HG02885 (cell line): ENCODE data around the gene ERBB4.

Source experiments
- ATAC-seq: cut with Tn5 transposase; IDR thresholded peaks from one replicate; pipeline ENCODE4 v1.9.1; 2021; ENCODE audit warnings: mild to moderate bottlenecking; ENCODE audit not compliant: unreplicated experiment, poor library complexity

The ERBB4 gene

DNA sequence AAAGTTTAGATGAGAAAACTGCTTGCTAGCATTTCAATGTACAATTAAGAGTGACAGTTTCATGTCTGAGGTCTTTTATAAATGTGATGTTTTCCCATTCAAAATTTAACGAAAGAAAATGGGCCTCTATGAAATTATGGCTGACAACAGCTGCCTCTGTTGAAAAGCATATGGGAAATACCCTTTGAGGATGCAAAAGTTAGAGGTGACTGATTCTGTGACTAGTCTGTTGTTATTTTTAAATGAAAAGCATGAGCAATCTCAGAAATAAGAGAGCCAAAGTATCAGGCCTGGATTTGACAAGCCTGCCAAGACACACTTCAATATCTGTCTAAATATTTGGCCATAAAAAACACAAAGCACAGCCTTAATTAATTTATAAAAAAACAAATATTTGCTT, 580.8 kb downstream of the ERBB4 start:
- peak; percentile 97 for ATAC-seq

DNA sequence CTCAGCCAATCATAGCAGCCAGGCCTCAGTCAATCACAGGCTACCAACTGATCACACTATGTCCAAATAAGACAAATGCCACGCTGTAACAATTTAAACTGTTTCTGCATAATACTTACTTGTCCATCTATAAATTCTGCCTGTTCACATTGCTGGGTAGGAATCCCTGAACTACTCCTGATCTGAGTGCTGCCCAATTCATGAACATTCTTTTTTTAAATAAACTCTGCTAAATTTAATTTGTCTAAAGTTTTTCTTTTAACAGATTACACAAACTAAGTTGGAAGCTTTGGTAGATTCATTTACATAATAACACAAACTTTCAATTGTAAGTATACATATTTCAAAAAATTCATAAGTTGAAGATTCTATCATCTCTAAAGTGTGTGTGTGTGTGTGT, 583.0 kb downstream of the ERBB4 start:
- no peak for ATAC-seq

DNA sequence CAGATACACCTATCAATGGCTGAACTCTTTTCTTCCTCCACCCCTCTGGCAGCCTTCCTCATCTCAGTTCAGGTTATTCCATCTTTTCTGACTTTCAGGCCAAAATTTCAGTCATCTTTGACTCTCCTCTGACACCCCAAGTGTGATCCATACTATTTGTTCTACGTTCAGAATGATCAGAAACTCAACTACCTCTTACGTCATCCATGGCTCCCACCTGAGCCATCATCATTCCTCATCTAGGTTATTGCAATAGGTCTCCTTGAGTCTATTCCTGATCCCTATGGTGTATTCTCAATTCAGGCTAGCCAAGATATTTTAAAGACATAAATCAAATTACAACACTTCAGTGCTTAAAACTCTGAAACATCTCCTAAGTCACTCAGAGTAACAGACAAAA, 589.7 kb downstream of the ERBB4 start:
- ATAC-seq = no peak

DNA sequence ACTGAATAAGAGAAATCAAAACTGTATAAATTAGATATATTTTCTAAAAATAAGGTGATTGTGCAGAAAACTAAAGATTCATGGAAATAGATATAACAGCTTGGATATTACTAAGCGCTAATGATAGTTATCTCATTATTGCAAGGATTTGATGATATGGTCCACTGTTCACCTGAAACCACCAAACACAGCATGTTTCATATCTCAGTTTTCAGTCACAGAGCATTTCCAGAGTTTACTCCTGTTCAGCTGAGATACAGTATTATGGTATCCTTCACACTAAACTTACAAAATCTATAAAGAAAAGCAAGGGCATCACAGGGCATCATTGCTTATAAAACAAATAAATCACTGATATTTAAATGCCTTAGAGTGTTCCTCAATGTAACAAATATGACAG, 591.6 kb downstream of the ERBB4 start:
- ATAC-seq = peak; percentile 59

DNA sequence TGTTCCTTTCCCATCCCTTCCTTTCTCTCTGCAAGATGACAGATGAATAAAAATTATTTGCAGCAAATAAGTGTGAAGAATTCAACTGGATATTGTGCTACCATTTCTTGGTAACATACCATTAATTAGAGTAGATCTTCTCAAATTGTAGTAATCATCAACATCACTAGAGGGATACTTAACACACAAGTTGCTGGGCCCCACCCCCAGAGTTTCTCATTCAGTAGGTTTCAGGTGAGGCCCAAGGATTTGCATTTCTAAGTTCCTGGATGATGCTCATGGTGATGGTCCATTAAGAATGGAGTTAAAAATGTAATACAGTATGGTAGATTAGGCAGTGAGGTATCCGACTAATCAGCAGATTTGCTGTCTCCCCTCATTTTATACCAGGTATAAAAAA, 594.0 kb downstream of the ERBB4 start:
- peak; percentile 76 for ATAC-seq

DNA sequence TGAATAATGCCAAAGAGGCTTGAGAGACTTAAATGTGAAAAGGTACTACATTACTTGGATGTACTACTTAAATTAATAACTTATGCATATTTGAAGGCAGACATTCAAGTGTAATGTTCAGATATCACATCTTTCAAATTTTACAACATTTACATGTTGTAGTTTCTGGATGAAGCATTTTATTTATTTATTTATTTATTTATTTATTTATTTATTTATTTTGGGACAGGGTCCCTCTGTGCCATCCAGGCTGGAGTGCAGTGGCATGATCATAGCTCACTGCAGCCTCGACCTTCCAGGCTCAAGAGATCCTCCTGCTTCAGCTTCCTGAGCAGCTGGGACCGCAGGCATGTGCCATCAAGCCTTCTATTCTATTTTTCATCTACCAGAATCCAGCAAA, 596.4 kb downstream of the ERBB4 start:
- ATAC-seq = no peak

DNA sequence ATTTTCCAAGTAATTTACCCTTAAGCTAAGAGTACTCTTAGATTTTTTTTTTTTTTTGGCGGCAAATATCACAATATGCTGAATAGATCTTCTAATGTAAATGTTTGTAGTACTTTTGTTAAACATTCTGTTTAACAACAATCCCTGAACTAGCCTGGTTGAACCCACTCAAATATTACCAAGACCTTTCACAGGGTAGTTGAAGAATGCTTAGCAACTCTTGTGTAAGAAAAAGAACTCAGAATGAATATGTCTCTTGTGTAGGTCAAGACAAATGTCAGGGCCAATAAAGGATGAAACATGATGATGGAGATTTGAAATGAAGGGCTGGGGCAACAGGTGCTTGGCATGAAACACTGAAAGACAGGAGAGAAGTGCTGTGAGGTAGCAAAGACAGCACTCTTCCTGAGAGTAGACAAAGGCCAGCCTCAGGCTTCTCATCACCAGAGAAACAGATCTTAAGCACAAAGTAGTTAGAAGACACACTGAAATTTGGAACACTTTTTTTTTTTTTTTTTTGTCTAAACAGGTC, 597.3 kb downstream of the ERBB4 start:
- ATAC-seq = no peak

DNA sequence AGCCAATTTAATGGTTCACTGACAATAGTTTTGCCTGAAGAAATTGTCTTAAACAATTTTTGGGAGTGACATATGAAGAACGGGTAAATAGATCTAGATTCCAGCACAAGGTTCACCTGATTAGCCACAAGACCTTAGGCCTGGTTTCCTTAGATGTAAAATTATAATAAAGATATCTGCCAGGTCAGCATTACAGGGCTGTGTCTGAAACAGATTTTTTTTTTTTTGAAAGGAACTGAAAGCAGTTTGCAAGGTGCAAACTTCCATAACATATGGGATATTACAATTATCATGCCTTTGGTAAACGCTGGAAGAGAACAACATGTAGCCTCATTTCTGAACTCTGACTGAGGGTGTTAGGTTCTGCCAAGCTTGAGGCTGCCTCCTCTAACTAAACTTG, 599.4 kb downstream of the ERBB4 start:
- no peak for ATAC-seq

DNA sequence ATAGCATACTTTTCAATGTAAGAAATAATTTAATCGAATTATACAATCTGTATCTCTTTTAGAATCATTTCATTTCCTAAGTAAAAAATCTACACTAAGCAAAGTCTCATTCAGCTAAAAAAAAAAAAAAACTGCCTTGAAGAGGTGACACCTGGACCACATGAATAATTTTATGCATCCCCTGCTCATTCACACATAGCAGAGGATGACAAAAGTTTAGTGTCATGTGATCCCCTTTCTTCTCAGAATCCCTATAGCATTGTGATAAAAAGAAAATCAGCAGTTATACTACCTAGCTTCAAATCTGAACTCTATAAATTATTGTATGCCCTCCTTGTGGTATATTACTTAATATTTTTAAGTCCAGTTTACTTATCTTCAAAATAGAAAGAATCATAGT, 603.8 kb downstream of the ERBB4 start:
- no peak for ATAC-seq

DNA sequence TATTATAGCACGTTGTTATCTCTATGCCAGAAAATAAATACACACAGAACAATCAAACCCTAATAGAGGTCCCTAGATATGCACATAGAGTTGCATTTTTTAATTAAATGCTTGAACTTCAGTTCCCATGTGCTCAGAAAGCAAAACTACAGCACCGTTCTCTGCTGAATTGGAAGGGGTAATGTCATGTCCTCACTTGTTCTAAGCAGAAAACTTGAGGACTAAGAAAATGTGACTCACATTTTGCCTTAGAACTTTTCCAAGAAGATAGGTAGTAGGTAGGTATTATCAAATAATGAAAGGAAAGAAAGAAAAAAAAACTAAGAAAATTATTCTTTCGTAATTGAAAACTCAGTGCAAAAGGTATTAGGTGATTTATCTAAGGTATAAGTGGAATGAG, 607.3 kb downstream of the ERBB4 start:
- no peak for ATAC-seq

DNA sequence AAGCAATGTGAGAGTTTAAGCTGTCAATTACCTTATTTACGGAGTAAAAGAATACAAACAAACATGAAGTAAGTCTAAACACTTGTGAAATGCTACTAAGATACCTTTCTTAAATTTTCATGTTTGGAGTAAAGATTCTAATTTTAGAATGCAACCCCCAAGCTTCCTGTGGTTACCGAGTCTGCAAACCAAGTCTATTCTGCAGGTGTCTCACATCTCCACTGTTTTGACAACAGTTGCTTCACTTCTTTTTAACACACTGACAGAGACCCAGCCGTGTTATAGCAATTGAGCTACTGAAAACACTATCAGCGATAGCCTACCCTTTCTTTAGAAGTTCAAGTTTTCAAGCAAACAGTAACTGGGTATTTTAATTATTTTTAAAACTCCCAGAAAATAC, 608.3 kb downstream of the ERBB4 start:
- ATAC-seq = peak; percentile 91

DNA sequence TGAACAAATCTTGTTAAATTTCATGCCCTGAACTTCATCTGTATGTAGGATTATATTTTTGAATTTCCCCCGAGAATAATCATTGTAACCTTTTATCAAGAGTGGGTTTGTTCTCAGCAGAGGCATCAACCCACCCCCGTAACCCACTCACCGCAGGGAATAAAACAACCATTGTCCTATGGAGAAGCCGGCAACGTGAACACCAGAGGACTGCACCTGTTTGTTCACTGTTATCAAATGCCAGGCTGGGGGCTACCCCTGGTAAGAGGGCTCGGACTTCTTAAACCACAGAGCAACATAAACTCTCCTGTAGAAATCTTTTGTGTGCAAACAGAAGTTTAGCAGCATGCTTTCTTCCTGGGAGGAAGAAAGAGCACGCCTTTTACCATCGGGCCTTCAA, 610.4 kb downstream of the ERBB4 start:
- ATAC-seq = no peak

DNA sequence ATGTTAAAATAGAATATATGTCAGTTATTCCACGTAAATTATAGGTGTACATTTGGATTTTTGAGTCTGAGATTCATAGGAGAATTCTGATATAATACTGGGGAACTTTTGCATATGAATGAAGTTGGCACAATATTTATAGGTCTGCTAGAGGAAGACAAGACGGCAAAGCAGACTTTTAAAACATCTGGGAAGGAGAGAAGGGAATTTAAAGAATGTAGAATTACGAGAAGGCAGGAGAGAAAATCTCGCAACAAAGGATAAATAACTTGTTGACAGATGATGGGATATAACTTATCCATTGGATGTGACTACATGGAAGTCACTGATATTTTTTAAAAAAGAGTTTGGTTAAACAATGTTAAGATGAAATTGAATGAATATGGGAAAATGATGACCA, 615.6 kb downstream of the ERBB4 start:
- no peak for ATAC-seq

DNA sequence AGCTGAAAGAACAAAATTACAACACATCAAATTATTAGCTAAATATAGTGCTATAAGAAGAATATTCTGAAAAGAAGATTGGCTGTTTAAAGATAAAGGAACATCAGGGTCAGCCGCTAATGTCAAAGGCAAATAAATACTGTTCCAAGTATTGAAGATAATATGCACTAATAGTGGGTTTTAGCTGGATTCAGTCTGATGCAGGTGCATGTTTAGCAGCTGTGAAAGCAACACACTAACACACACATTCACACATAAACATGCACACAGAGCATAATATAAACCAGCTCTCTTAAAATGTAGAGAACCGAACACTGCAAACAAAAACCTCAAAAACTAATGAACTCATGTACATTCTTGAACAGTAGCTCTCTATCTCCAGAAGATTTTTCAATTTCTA, 634.6 kb downstream of the ERBB4 start:
- no peak for ATAC-seq

DNA sequence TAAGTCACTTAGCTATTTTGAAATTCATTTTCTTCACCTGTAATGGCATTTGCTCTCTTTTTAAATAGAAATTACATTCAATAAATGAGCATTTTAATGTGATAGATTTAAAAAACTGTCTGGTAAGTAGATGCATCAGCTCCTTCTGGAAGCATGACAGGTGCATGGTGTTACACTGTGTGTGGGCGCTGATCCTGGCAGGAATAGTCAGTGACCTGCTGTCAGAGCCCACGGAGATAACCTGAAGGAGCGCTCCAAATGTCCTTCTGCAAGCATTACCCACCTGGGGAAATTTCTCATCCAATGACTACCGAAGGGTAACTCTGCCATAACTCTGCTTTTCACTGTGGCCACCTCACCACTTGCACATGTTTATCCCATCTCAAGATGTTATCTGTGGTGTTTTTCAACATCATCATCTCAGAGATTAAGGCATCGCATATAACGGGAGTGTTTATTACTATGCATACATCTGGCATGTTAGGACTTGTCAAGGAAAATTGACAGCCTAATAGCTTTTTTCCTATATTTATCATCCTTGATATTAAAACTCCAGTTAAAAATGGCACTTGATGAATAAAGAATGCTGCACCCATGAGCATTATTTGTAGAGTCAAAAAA, 637.3 kb downstream of the ERBB4 start:
- ATAC-seq = no peak

DNA sequence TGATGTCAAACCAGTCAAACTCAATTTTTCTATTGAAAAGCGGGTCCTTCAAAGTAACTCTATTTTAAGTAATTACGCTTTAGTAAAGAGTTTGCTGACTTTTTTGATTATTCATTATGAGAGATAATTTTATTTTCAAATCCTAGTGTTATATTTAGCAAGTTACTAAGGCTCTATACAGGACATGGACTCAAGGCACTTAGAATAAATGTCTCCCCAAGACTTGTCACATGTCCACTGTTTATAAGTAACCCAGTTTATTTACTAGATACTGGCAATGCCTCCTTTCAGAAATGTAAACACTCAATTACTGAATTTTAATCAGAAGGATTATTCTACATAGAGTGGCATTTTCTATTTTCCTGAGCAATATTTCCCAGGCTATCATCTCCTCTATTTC, 638.1 kb downstream of the ERBB4 start:
- no peak for ATAC-seq

DNA sequence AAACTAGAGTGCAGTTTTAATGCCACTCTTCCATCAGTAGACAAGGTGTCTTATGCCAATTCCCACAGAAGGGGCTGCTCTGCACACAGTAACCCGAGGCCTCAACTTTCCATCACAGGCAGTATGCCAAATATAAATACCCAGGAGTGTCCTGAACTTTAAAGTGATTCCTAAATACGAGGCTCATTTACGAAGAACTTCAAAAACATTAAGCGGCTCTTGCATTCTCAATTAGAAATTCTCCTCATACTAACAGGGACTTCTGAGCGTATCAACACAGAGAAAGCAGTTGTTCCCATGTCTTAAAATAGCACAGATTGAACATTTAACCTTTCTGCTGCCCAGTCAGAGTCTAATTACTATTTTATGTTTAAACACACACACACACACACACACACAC, 638.6 kb downstream of the ERBB4 start:
- ATAC-seq = no peak

DNA sequence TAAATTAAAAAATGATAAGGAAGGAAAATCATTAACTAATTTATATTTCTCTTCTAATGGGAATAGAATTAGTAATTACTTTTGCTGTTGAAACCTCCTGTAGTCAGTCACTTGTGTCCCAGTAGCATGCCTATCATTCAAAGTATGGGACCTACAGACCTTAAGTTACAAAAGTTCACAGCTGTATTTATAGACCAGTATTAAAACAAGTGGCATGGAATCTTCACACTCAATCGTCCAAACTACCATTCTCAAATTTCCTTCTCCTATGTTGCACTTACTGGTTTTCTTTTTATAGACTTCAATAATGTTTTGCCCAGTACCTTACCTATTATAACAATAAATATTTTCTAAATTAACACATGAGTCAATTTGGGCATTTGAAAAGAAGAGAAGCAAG, 639.9 kb downstream of the ERBB4 start:
- no peak for ATAC-seq

DNA sequence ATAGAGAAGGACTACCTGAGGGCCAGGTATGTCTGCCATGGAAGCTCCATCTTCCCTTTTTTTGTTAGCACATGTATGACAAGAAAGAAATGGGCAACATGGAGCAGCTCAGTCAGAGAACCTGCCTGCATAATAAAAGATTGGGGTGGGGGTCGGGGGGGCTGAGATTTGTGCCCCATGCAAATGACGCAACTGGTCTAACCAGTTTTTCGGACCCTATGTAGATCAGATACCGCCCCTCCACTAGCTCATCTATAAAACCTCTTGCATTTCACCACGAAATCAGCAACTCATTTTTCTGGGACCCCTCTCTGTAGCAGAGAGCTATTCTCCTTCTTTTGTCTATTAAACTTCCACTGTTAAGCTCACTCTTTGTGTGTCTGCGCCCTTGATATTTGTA, 657.2 kb downstream of the ERBB4 start:
- no peak for ATAC-seq

DNA sequence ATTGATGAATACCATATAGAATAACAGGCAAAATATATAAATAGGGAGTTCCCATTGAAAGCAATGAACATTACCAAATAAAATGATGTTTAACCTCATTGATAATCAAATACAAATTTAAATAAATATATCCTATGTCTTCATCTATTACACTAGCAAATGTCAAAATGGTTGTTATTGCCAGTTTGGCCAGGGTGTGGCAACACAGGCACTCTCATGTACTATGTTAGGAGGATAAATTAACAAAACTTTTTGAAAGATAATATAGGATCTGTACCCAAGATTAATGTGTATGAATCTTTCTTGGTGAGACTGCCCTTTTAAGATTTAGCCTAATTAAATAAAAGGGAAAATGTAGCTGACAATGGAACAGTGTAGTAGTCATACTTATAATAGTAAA, 659.3 kb downstream of the ERBB4 start:
- no peak for ATAC-seq

DNA sequence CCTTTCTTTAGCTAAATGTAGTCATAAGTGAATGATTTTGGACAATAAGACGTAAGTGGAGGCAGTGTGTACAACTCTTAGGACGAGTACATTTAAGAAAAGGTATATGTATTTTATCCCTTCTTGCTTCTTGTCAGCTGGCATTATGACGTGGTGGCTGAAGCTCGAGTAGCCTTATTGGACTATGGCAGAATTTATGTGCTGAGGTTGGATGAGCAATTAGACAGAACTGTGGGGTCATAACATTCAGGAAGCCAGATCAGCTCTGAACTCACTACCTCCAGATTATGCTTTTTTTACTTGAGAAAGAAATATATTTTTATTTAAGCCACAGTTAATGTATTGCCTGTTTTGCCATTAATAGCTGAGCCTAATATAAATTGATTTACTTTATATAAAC, 661.5 kb downstream of the ERBB4 start:
- ATAC-seq = no peak

DNA sequence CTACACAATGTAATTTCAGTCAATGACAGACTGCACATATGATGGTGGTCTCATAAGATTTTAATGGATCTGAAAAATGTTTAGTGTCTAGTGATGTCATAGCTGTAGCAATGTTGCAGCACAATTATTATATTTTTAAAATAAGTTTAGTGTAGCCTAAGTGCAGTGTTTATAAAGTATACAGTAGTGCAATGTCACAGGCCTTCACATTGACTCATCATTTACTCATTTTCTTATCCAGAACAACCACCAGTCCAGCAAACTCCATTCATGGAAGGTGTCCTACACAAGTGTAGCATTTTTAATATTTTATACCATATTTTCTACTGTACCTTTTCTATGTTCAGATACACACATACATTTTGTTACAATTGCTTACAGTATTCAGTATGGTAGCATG, 663.1 kb downstream of the ERBB4 start:
- no peak for ATAC-seq
